IMR-90 (cell line): ENCODE results near the gene ARRB1. TPM values are rescaled to one million over a fixed set of nuclear protein-coding genes. Genes with fewer than 3 reads are reported as not detected.

ENCODE experiments used
- ATAC-seq: fragments of 200-7000 bp; cut with Tn5 transposase; 2 replicates; pipeline ENCODE4 v1.9.1; 2020; ENCODE audit warnings: low read depth, mild to moderate bottlenecking, moderate library complexity
- BruUV-seq: library from RNA; stranded (reverse); fragments of 400-500 nt; replicated peaks from 2 replicates; lab custom pipeline; 2021; lab: Mats Ljungman, UMichigan
- CTCF ChIA-PET: fragments of 300-600 bp; formaldehyde crosslinking; extraction: SDS; loops from one replicate; lab custom pipeline; 2021; ENCODE audit warnings: antibody characterized with exemption; lab: Yijun Ruan, JAX
- POLR2A ChIA-PET: fragments of 300-600 bp; sonication (Branson Sonifier 250); formaldehyde crosslinking; loops from one replicate; lab custom pipeline; 2022; ENCODE audit warnings: antibody characterized with exemption; ENCODE audit not compliant: unreplicated experiment; lab: Charles Lee
- DNase-seq: peaks from one replicate; pipeline ENCODE4 v3.0.0; 2013
- H2AFZ ChIP-seq: replicated peaks from 2 replicates; pipeline ENCODE3; 2013; ENCODE audit warnings: low read length, mild to moderate bottlenecking; ENCODE audit not compliant: poor library complexity
- H2AK5ac ChIP-seq: 2 replicates; pipeline ENCODE4 v1.6.1; 2013; ENCODE audit warnings: low read depth, low read length, inconsistent platforms
- H2AK9ac ChIP-seq: replicated peaks from 2 replicates; pipeline ENCODE3; 2013; ENCODE audit warnings: mild to moderate bottlenecking, low read depth, low read length, moderate library complexity; ENCODE audit not compliant: poor library complexity
- H2BK120ac ChIP-seq: 2 replicates; pipeline ENCODE4 v1.6.1; 2013; ENCODE audit warnings: low read depth, low read length, inconsistent platforms
- H2BK15ac ChIP-seq: 3 replicates; pipeline ENCODE4 v1.6.1; 2013; ENCODE audit warnings: low read depth, low read length, inconsistent platforms
- H2BK20ac ChIP-seq: 2 replicates; pipeline ENCODE4 v1.6.1; 2013; ENCODE audit warnings: low read depth, mild to moderate bottlenecking, inconsistent platforms, low read length, moderate library complexity
- H2BK5ac ChIP-seq: 2 replicates; pipeline ENCODE4 v1.6.1; 2013; ENCODE audit warnings: mild to moderate bottlenecking, low read depth, low read length, inconsistent platforms; ENCODE audit not compliant: poor library complexity, severe bottlenecking
- H3K14ac ChIP-seq: replicated peaks from 2 replicates; pipeline ENCODE4 v1.6.1; 2013; ENCODE audit warnings: low read depth, low read length, inconsistent platforms
- H3K18ac ChIP-seq: 2 replicates; pipeline ENCODE4 v1.6.1; 2013; ENCODE audit warnings: low read depth, low read length, control low read depth
- H3K23ac ChIP-seq: 2 replicates; pipeline ENCODE4 v1.6.1; 2013; ENCODE audit warnings: low read depth, low read length, inconsistent platforms
- H3K27ac ChIP-seq: 2 replicates; pipeline ENCODE4 v1.5.1; 2013; ENCODE audit warnings: mild to moderate bottlenecking, control low read depth, low read length; ENCODE audit not compliant: insufficient read depth
- H3K27me3 ChIP-seq: 2 replicates; pipeline ENCODE4 v1.6.1; 2013; ENCODE audit warnings: low read length; ENCODE audit not compliant: control insufficient read depth, insufficient read depth
- H3K36me3 ChIP-seq: 2 replicates; pipeline ENCODE4 v1.6.1; 2013; ENCODE audit warnings: low read length, mixed read lengths; ENCODE audit not compliant: control insufficient read depth, insufficient read depth
- H3K4ac ChIP-seq: 2 replicates; pipeline ENCODE4 v1.6.1; 2013; ENCODE audit warnings: low read depth, low read length, inconsistent platforms
- H3K4me1 ChIP-seq: 2 replicates; pipeline ENCODE4 v1.6.1; 2013; ENCODE audit warnings: low read length, mixed read lengths; ENCODE audit not compliant: control insufficient read depth, insufficient read depth
- H3K4me2 ChIP-seq: 2 replicates; pipeline ENCODE4 v1.6.1; 2013; ENCODE audit warnings: low read depth, mild to moderate bottlenecking, control low read depth, low read length, moderate library complexity
- H3K4me3 ChIP-seq: 2 replicates; pipeline ENCODE4 v1.5.1; 2013; ENCODE audit warnings: low read depth, mild to moderate bottlenecking, control low read depth, low read length, moderate library complexity; ENCODE audit not compliant: insufficient read depth
- H3K56ac ChIP-seq: 2 replicates; pipeline ENCODE4 v1.6.1; 2013; ENCODE audit warnings: low read length, inconsistent platforms; ENCODE audit not compliant: insufficient read depth; ENCODE audit errors: extremely low read depth
- H3K79me1 ChIP-seq, 2 experiments: 2 replicates each; pipeline ENCODE4 v1.6.1; 2013; ENCODE audit warnings: low read length in 2 of 2, inconsistent platforms in 1 of 2, low read depth in 1 of 2
- H3K9ac ChIP-seq: 2 replicates; pipeline ENCODE4 v1.6.1; 2013; ENCODE audit warnings: low read depth, low read length, control low read depth
- H3K9me1 ChIP-seq: 2 replicates; pipeline ENCODE4 v1.6.1; 2013; ENCODE audit warnings: low read length, inconsistent platforms; ENCODE audit not compliant: insufficient read depth
- H3K9me3 ChIP-seq: 2 replicates; pipeline ENCODE4 v1.6.1; 2013; ENCODE audit warnings: low read length; ENCODE audit not compliant: control insufficient read depth, insufficient read depth
- H4K20me1 ChIP-seq: 2 replicates; pipeline ENCODE4 v1.6.1; 2013; ENCODE audit warnings: low read length, inconsistent platforms; ENCODE audit not compliant: insufficient read depth
- H4K5ac ChIP-seq: 2 replicates; pipeline ENCODE4 v1.6.1; 2013; ENCODE audit warnings: mild to moderate bottlenecking, low read depth, low read length, control low read depth
- H4K8ac ChIP-seq, 2 experiments: 2 replicates each; pipeline ENCODE4 v1.6.1; 2013; ENCODE audit warnings: low read depth in 2 of 2, low read length in 2 of 2, control low read depth in 1 of 2, inconsistent platforms in 1 of 2
- H4K91ac ChIP-seq: 2 replicates; pipeline ENCODE4 v1.6.1; 2013; ENCODE audit warnings: low read depth, low read length, inconsistent platforms; ENCODE audit not compliant: insufficient read depth
- NFE2L2 ChIP-seq: fragments of 150-350 bp; IDR thresholded peaks from 2 replicates; pipeline ENCODE4 v1.6.1; 2016; ENCODE audit warnings: low read depth, mild to moderate bottlenecking, low read length
- RAD21 ChIP-seq: IDR thresholded peaks from 2 replicates; pipeline ENCODE4 v1.6.1; 2012; ENCODE audit warnings: low read length, improper control_type of control experiment
- RFX5 ChIP-seq: IDR thresholded peaks from 2 replicates; pipeline ENCODE4 v1.8.0; 2012; ENCODE audit warnings: low read depth, mild to moderate bottlenecking, low read length, moderate library complexity
- WGBS, 2 experiments: methylation state at CpG; one replicate each; pipeline versions ENCODE4 v1.1.5 to v1.1.7; 2013; ENCODE audit warnings: missing lambda C conversion rate in 2 of 2; ENCODE audit not compliant: insufficient read length in 1 of 2; ENCODE audit errors: extremely low coverage in 2 of 2; 5-methylcytosine and 5-hydroxymethylcytosine counted together
- dilution Hi-C: fragments of 300-500 bp; cut with HindIII; formaldehyde crosslinking; loops from one replicate; pipeline ENCODE4 v1.14.3; 2018; ENCODE audit warnings: low sequenced_read_pairs; ENCODE audit not compliant: unreplicated experiment
- in situ Hi-C: fragments of 300-500 bp; cut with MboI; formaldehyde crosslinking; loops from 3 replicates; pipeline ENCODE4 v1.14.3; 2019; ENCODE audit warnings: low sequenced_read_pairs, inconsistent platforms, mixed read lengths
- intact Hi-C: fragments of 100-400 bp; cut with micrococcal nuclease; formaldehyde crosslinking; loops from 2 replicates; pipeline ENCODE4 v1.10.0; 2022
- polyA plus RNA-seq, 3 experiments: library from polyadenylated mRNA; depleted of rRNA; stranded (reverse); fragments of >200 nt; gene quantifications; 2 replicates each; pipeline ENCODE4 v1.2.3, GENCODE V29; 2012; ENCODE audit warnings: low replicate concordance in 1 of 3
- total RNA-seq: library from RNA; depleted of rRNA; stranded (reverse); fragments of >200 nt; gene quantifications from 2 replicates; pipeline ENCODE4 v1.2.3, GENCODE V29; 2012

ARRB1 gene
- total and polyA plus RNA-seq, 2 of the 4 experiments (the other 2 are of a cell fraction): 11.0 to 17.4 TPM

GRCh38 chr11:75400146-75400865, 48.8 kb upstream of the ARRB1 start:
- Histone ChIP-seq H3K79me1 (peaks cover 14 to 38% of the 10 kb centered on the region in 2 experiments), H4K91ac (peak overlapping the region; percentile 79), H2BK15ac (no peak overlapping the region), H2AK5ac (0 out of 2 replicates have a peak overlapping the region, but pooled peaks have one; percentile 83), H4K8ac (peak overlapping the region; percentile 57 to 85), H3K9me3 (no peaks in the 10 kb centered on the region), H3K9ac (peak overlapping the region; percentile 95), H3K4me2 (peak overlapping the region; percentile 96), H3K23ac (peak overlapping the region; percentile 84), H3K9me1 (peaks cover 6% of the 10 kb centered on the region; the same call in 1 of the 2 replicates), H3K14ac (peak overlapping the region; percentile 84), H3K56ac (peak overlapping the region; percentile 87), H4K5ac (no peak overlapping the region; the same call in 1 of the 2 replicates), H3K27me3 (no peaks in the 10 kb centered on the region; the same call in 1 of the 2 replicates), H3K4ac (peak overlapping the region; percentile 73), H3K36me3 (peaks cover 44% of the 10 kb centered on the region), H4K20me1 (peaks cover 59% of the 10 kb centered on the region), H2BK5ac (peak overlapping the region; percentile 91), H2AFZ (no peak overlapping the region), H3K4me3 (peak overlapping the region; percentile 88), H2BK20ac (no peak overlapping the region), H2AK9ac (peak overlapping the region; percentile 39), H2BK120ac (no peak overlapping the region), H3K18ac (no peak overlapping the region), H3K27ac (peak overlapping the region; percentile 86), H3K4me1 (peaks cover 5% of the 10 kb centered on the region)
- CTCF ChIA-PET: interaction anchor here (0.9 to 1.3 kb wide), 2 partner anchors 31 to 44 kb away, joined by 3 read pairs; no protein-coding TSS in a partner anchor
- DNase-seq: peak; percentile 14
- ATAC-seq: peak; percentile 11
- intact Hi-C loops: no loop called here
- BruUV-seq: TSS peak; percentile 27
- dilution Hi-C loops: no loop called here
- 0% methylated on average over 3 of the region's 11 CpGs; no CpG with 5 or more reads in 1 of the 2 experiments for WGBS, 2 experiments
- POLR2A ChIA-PET: interaction anchor here (0.6 kb wide), 2 partner anchors 28 to 121 kb away, joined by 3 read pairs; no protein-coding TSS in a partner anchor
- in situ Hi-C loops: no loop called here
- TF ChIP-seq NFE2L2 (no peak), RAD21 (no peak), RFX5 (no peak)
